HK-2 (cell line): Measurements from ENCODE around the gene MCCD1.

Source experiments
- DNase-seq: peaks from one replicate; pipeline ENCODE4 v3.0.0-alpha.2; 2018; ENCODE audit not compliant: unreplicated experiment

MCCD1 gene

GRCh38 chr6:31513456-31514165 lies 15.2 kb upstream of the MCCD1 start:
- DNase-seq, result no peak

GRCh38 chr6:31521835-31522234 lies 6.9 kb upstream of the MCCD1 start:
- no peak for DNase-seq

GRCh38 chr6:31525553-31525931 lies 3.2 kb upstream of the MCCD1 start:
- DNase-seq, result no peak

DNA sequence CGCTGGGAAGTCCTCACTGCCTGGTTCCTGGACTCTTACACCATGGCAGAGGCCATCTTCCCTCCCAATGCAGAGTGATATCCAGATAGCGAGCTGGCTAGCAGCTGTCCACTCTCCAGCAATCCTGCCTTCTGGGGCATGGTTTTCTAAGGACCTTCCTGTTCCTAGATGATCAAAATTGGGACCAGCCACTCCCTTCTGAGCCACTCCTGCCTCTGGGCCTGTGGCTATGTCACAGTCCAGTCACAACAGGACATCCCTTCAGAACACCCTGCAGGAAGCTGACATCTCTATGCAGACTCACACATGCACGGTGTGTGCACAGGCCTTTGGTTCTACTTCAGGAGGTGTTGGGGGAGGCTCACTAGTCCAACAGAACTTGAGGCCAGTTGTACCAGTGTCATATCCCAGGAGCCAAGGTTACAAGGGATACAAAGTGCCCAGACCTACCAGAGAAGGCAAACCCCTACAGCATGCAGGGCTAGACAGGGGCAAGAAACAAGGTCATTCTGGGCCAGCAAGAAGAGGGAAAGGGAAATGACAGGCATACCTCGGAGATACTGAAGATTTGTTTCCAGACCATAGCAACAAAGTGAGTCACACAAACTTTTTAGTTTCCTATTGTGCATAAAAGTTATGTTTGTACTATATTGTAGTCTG lies 2.7 kb upstream of the MCCD1 start:
- DNase-seq, result no peak

GRCh38 chr6:31528307-31528777 lies 420 bp upstream of the MCCD1 start:
- no peak for DNase-seq

GRCh38 chr6:31529329-31530150 lies 778 bp downstream of the MCCD1 start:
- peak; percentile 33 for DNase-seq

GRCh38 chr6:31530659-31531058 lies 1.9 kb downstream of the MCCD1 start:
- DNase-seq, result no peak

DNA sequence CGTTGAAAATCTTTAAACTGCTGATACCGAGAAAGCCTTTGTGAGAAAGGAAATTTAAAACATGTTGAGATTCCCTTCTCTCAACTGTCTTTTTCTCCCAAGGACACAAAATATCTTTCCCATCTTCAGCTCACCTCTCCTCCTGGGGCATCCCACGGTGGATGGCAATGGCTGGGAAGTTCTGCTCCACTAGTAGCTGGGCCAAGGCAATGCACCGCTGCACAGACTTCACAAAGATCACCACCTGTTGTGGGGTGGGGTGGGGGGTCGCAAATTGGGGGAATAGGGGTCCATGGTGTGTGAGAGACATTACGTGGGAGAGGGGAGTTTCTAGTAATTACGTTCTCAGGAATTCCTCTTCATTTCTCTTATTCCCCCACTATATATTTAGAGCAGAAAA lies 2.4 kb downstream of the MCCD1 start:
- no peak for DNase-seq

DNA sequence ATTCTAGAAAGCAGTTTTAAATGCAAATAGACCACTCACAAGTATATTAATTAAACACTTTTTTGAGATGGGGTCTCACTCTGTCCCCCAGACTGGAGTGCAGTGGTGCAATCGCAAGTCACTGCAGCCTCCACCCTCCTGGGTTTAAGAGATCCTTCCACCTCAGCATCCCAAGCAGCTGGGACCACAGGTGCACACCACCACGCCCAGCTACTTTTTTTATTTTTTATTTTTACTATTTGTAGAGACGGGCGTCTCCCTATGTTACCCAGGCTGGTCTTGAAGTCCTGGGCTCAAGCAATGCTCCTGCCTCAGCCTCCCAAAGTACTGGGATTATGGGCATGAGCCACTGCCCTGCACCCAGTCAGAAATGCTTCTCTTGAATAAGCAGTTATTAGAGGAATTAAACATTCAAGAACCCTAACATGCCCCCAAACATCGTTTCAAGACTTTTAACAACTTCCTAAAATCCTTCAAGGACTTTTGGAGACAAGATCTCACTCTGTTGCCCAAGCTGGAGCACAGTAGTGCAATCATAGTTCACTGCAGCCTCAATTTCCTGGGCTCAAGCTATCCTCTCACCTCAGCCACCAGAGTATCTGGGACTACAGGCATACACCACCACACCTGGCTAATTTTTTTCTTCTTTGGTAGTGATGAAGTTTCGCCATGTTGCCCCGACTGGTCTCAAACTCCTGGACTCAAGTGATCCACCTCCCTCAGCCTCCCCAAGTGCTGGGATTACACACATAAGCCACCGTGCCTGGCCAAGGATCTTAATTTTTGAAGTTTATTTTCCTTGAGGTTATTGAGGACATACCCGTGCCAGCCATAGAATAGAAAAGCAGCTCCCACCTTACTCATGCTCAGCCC lies 3.2 kb downstream of the MCCD1 start:
- no peak for DNase-seq

DNA sequence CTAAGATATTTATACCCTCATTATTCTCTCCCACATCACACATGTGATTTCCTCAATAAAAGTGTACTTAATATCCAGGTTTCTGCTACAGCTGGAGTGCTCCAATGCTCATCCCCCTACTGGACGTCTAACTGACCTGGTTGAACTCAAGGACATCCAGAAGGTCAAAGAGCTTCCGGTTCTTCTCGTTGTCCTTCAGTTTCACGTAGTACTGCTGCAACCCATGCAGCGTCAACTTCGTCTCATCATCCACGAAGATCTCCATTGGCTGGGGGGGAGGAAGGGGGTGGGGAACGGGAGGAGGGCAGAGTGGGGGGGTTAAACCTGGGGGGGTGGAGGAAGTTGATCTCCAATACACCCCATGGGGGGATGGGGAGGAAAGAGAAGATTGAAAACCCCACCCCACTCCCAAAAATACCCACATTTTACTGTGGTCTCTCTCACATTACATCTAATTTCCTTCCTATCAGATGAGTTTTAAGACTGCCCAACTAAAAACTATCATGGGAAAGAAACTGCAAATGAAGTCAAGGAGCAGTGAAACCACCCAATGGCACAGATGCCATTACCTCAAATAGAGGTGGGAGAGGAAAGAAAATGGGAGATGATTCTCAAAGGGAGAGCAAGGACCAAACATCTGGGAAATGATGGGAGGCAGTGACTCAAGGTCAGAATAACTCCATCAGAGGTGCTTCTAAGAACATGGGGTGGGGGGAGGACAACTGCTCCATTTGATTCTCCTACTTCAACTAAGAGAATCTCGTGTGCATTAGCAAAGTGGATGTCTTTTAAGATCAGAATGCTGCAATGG lies 4.1 kb downstream of the MCCD1 start:
- DNase-seq, result no peak

- DNase-seq, result no peak
Measured at GRCh38 chr6:31533455-31533841, 4.7 kb downstream of the MCCD1 start.

GRCh38 chr6:31534011-31534410 lies 5.2 kb downstream of the MCCD1 start:
- DNase-seq, result no peak

DNA sequence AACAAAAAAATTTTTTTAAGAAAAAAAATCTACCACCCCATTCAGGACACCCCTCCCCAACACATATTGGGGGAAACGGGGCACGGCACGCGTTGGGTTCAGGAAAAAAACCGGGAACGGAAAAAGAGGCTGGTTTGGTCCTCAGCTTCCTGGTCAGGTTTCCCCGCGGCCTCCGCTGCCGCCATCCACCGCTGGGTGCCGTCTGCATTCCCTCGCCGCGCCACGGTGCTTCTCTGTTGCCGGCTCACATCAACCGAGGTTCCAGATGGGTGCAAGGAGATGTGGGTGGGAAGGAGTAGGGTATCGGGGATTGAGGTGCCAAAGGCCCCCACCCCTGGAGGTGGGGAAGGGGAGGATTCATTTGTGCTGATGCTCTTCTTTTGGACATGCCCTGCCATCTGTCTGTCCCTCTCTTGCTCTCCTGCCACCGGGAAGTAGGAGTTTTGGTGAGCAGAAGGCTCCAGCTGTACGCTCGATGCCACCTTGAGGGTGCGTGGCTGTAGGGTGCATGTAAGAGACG lies 5.8 kb downstream of the MCCD1 start:
- DNase-seq, result no peak

GRCh38 chr6:31535538-31536324 lies 7.0 kb downstream of the MCCD1 start:
- DNase-seq, result no peak

GRCh38 chr6:31538805-31539400 lies 10.1 kb downstream of the MCCD1 start:
- DNase-seq, result no peak

DNA sequence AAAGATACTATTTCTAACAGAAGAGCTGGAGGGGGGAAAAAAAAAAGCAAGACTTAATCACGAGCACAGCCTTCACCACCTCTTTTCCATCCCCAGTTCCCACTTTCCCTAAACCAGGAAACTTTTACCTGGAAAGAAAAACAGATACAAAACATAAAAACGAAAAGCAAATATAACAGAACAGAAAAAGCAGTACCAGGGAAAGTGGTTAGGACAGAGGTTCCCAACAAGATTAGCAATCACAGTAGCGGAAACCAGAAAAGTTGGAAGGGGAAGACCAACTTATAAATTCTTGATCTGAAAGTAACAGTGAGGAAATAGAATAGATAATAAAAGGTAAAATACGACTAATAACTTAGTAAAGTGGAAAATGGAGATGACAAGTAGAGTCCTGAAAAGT lies 11.9 kb downstream of the MCCD1 start:
- DNase-seq, result no peak

DNA sequence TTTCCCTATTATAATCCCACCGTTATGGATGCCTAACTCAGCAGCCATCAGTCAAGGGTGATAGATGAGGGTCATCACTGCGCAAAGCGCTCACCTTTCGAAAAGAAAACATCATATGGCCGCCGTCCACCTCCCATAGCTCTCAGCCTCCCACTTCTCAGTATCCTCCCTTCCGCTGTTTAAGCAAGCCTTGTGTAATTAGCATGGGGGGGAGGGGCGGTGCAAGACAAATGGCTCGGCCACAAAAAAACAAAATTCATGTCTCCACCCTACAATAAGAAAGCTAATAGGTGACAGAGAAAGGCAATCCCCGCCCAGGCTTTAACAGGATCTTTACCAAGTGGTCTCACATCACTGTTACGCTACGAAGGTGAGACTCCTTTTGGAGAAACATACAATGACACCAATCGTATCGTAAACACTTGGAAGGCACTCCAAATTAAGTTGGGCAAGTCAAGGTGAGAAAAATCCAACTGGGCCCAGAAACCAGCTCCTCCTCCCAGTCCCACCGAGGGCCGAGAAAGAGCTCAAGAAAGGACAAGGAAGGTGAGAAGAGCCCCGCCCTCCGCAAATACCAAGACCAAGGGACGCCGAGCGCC lies 12.4 kb downstream of the MCCD1 start:
- DNase-seq, result peak; percentile 33

DNA sequence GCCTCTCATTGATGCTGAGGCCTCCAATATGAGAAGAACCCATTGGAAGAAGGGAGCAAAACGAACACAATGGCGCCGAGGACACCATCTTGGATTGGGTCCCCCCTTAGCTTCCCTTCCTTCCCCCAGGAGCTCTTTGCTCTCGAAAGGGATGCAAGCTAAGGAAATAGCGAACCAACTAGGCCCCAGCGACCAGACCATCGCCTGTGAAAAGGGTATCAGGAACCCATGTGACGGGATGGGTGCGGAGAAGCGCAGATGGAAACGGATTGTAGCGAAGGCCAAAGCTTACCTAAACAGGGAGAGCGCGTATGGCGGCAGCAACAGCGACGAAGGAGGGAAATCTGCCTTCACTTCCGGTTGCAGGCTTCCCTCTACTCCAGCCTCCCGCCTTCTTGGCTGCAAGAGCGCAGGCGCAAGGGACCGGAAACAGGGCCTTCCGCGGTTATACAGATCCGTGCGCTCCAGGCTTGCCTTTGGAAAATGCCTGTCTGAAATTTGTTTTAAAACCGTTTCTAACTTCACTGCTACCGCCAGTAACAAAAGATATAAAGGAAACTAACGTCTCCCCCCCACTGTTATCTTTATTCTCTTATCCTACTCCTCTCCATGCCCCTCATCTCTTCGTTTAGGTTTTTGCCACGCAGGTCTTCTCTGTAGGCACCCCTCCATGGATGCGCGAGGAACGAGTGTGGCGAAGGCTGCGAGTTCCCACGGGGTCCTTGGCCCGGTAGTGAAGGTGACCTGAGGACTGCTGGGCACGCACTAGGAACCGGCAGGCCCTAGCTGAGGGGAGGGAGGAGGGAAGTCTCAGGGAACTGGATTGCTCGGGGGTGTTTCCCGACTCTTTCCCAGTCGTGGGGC lies 13.1 kb downstream of the MCCD1 start, which contains the start of gene DDX39B:
Gene DDX39B (minus strand): TSS at position 346 of the 864 bp plus-strand sequence. CDS start 1,471 bp downstream, outside the sequence.
- peak; percentile 91 for DNase-seq
